ENCODE results near the gene PRDX2. TPM values are rescaled to one million over a fixed set of nuclear protein-coding genes. Genes with fewer than 3 reads are reported as not detected.

Gene PRDX2
- total RNA-seq (2022; extraction: Qiagen RNA extraction) = 0.26 to 0.73 TPM (median 0.53 TPM) in 5 replicates

GRCh38 chr19:12801466-12802266 is at the start of gene PRDX2, which contains the start of gene THSD8:
TSS of gene PRDX2 (minus strand) at chr19:12801800. CDS start at chr19:12801261, 539 bp downstream.
TSS of gene THSD8 (plus strand) at chr19:12802069. CDS start at chr19:12802072, 3 bp downstream.

GRCh38 chr19:12838182-12838885 is 36.7 kb upstream of the PRDX2 start, which contains the start of gene MAST1:
TSS of gene MAST1 (plus strand) at chr19:12838515. CDS start at chr19:12838573, 58 bp downstream.

GRCh38 chr19:12834566-12834943 is 33.0 kb upstream of the PRDX2 start, which contains the start of gene RTBDN:
TSS of gene RTBDN (minus strand) at chr19:12834579. CDS start at chr19:12829979, 4,600 bp downstream.

GRCh38 chr19:12806242-12807081 is 4.9 kb upstream of the PRDX2 start, which contains the start of gene RNASEH2A:
TSS of gene RNASEH2A (plus strand) at chr19:12806584. CDS start at chr19:12806674, 90 bp downstream.

GRCh38 chr19:12791345-12792050 is 10.1 kb downstream of the PRDX2 start, which contains the start of gene JUNB:
TSS of gene JUNB (plus strand) at chr19:12791486. CDS start at chr19:12791772, 286 bp downstream.

GRCh38 chr19:12774588-12775555 is 26.7 kb downstream of the PRDX2 start, which contains the start of gene HOOK2:
TSS of gene HOOK2 (minus strand) at chr19:12775552. CDS start at chr19:12775449, 103 bp downstream.

GRCh38 chr19:12751635-12752034 is 50.0 kb downstream of the PRDX2 start, which contains the start of gene BEST2:
TSS of gene BEST2 (plus strand) at chr19:12751791. CDS start at chr19:12752593, 802 bp downstream.

Other genes starting within 250 kb of the PRDX2 start
- gene ZNF490, start 191.0 kb downstream of the PRDX2 start, total RNA-seq (2022; extraction: Qiagen RNA extraction) = 0.65 to 1.1 TPM (median 0.98 TPM) in 5 replicates
- gene ZNF791, start 190.9 kb downstream of the PRDX2 start, total RNA-seq (2022; extraction: Qiagen RNA extraction) = 4.9 to 7.1 TPM (median 5.5 TPM) in 5 replicates
- gene MAN2B1, start 135.1 kb downstream of the PRDX2 start, total RNA-seq (2022; extraction: Qiagen RNA extraction) = 13.7 to 25.0 TPM (median 23.7 TPM) in 5 replicates
- gene WDR83, start 135.0 kb downstream of the PRDX2 start, total RNA-seq (2022; extraction: Qiagen RNA extraction) = 8.3 to 9.7 TPM (median 9.3 TPM) in 5 replicates
- gene DHPS, start 119.9 kb downstream of the PRDX2 start, total RNA-seq (2022; extraction: Qiagen RNA extraction) = 36.5 to 47.0 TPM (median 44.5 TPM) in 5 replicates
- gene GNG14, start 113.8 kb downstream of the PRDX2 start, total RNA-seq (2022; extraction: Qiagen RNA extraction) = not detected in 5 replicates
- 9.2 to 12.1 TPM (median 10.9 TPM) in 5 replicates for gene FBXW9, start 105.2 kb downstream of the PRDX2 start, total RNA-seq (2022; extraction: Qiagen RNA extraction)
- 23.9 to 33.4 TPM (median 31.7 TPM) in 5 replicates for gene TNPO2, start 77.9 kb downstream of the PRDX2 start, total RNA-seq (2022; extraction: Qiagen RNA extraction)
- 165 to 236 TPM (median 222 TPM) in 5 replicates for gene TRIR, start 67.1 kb downstream of the PRDX2 start, total RNA-seq (2022; extraction: Qiagen RNA extraction)
- 77.5 to 102 TPM (median 93.7 TPM) in 5 replicates for gene GET3, start 64.3 kb downstream of the PRDX2 start, total RNA-seq (2022; extraction: Qiagen RNA extraction)
- 2.1 to 4.3 TPM (median 3.0 TPM) in 5 replicates for gene BEST2, start 50.0 kb downstream of the PRDX2 start, total RNA-seq (2022; extraction: Qiagen RNA extraction)
- 7.3 to 12.1 TPM (median 10.7 TPM) in 5 replicates for gene HOOK2, start 26.2 kb downstream of the PRDX2 start, total RNA-seq (2022; extraction: Qiagen RNA extraction)
- gene JUNB, start 10.3 kb downstream of the PRDX2 start, total RNA-seq (2022; extraction: Qiagen RNA extraction) = 121 to 230 TPM (median 188 TPM) in 5 replicates
- 3.8 to 12.3 TPM (median 7.3 TPM) in 4 of 5 replicates, not detected in the other for gene THSD8, start 269 bp upstream of the PRDX2 start, total RNA-seq (2022; extraction: Qiagen RNA extraction)
- 40.0 to 50.4 TPM (median 46.5 TPM) in 5 replicates for gene RNASEH2A, start 4.8 kb upstream of the PRDX2 start, total RNA-seq (2022; extraction: Qiagen RNA extraction)
- 0.18 to 0.35 TPM (median 0.26 TPM) in 4 of 5 replicates, not detected in the other for gene RTBDN, start 32.8 kb upstream of the PRDX2 start, total RNA-seq (2022; extraction: Qiagen RNA extraction)
- gene MAST1, start 36.7 kb upstream of the PRDX2 start, total RNA-seq (2022; extraction: Qiagen RNA extraction) = 0.92 to 2.2 TPM (median 1.7 TPM) in 5 replicates
- 24.6 to 30.2 TPM (median 28.0 TPM) in 5 replicates for gene DNASE2, start 79.6 kb upstream of the PRDX2 start, total RNA-seq (2022; extraction: Qiagen RNA extraction)
- gene KLF1, start 85.4 kb upstream of the PRDX2 start, total RNA-seq (2022; extraction: Qiagen RNA extraction) = 0.11 TPM in 1 of 5 replicates, not detected in the others
- gene GCDH, start 89.4 kb upstream of the PRDX2 start, total RNA-seq (2022; extraction: Qiagen RNA extraction) = 8.4 to 9.6 TPM (median 8.5 TPM) in 5 replicates
- gene SYCE2, start 117.5 kb upstream of the PRDX2 start, total RNA-seq (2022; extraction: Qiagen RNA extraction) = 0.16 to 0.58 TPM (median 0.38 TPM) in 5 replicates
- 55.7 to 78.4 TPM (median 73.9 TPM) in 5 replicates for gene FARSA, start 131.9 kb upstream of the PRDX2 start, total RNA-seq (2022; extraction: Qiagen RNA extraction)
- gene CALR, start 136.8 kb upstream of the PRDX2 start, total RNA-seq (2022; extraction: Qiagen RNA extraction) = 500 to 578 TPM (median 550 TPM) in 5 replicates
- 64.0 to 86.6 TPM (median 86.0 TPM) in 5 replicates for gene RAD23A, start 144.1 kb upstream of the PRDX2 start, total RNA-seq (2022; extraction: Qiagen RNA extraction)
- gene GADD45GIP1, start 155.4 kb upstream of the PRDX2 start, total RNA-seq (2022; extraction: Qiagen RNA extraction) = 31.0 to 56.0 TPM (median 50.5 TPM) in 5 replicates
- 0.06 to 0.09 TPM (median 0.07 TPM) in 3 of 5 replicates, not detected in the others for gene DAND5, start 167.8 kb upstream of the PRDX2 start, total RNA-seq (2022; extraction: Qiagen RNA extraction)
- gene NFIX, start 193.7 kb upstream of the PRDX2 start, total RNA-seq (2022; extraction: Qiagen RNA extraction) = 3.0 to 4.6 TPM (median 4.5 TPM) in 5 replicates

Data from A549 treated with dexamethasone at 1 μM for 4 hours (cell line).